Neural crest cell (in vitro differentiated cells): Measurements from ENCODE around the gene ZNF516. TPM values are rescaled to one million over a fixed set of nuclear protein-coding genes. Genes with fewer than 3 reads are reported as not detected.

ENCODE experiments used
- DNase-seq: peaks from one replicate; pipeline ENCODE4 v3.0.0; 2021; ENCODE audit warnings: low read depth, mixed read lengths, low spot score
- H3K27ac Mint-ChIP-seq: one replicate; pipeline ENCODE4 v1.8.0; 2021; ENCODE audit warnings: mild to moderate bottlenecking, mixed read lengths; ENCODE audit not compliant: unreplicated experiment
- H3K27me3 Mint-ChIP-seq: 2 replicates; pipeline ENCODE4 v1.8.0; 2021; ENCODE audit warnings: low read depth, mild to moderate bottlenecking, mixed read lengths
- H3K36me3 Mint-ChIP-seq: 2 replicates; pipeline ENCODE4 v1.8.0; 2021; ENCODE audit warnings: low read depth, mild to moderate bottlenecking, mixed read lengths
- H3K4me1 Mint-ChIP-seq: 2 replicates; pipeline ENCODE4 v1.8.0; 2021; ENCODE audit warnings: mixed read lengths
- H3K4me3 Mint-ChIP-seq: one replicate; pipeline ENCODE4 v1.8.0; 2021; ENCODE audit warnings: mild to moderate bottlenecking, mixed read lengths
- H3K9me3 Mint-ChIP-seq: 2 replicates; pipeline ENCODE4 v1.8.0; 2021; ENCODE audit warnings: mixed read lengths
- total RNA-seq: library from RNA; stranded (reverse); gene quantifications from 2 replicates; pipeline ENCODE4 v1.2.1, GENCODE V29; 2021
- TF ChIP-seq, protein P1 (sequence below): fragments of 200-600 bp; sonication (generic); conservative IDR thresholded peaks from 2 replicates; pipeline ENCODE4 v1.5.0; 2021; ENCODE audit warnings: antibody characterized with exemption, mild to moderate bottlenecking

The ZNF516 gene
- total RNA-seq, 1 donor from 2014 or later: 91.2 TPM

DNA sequence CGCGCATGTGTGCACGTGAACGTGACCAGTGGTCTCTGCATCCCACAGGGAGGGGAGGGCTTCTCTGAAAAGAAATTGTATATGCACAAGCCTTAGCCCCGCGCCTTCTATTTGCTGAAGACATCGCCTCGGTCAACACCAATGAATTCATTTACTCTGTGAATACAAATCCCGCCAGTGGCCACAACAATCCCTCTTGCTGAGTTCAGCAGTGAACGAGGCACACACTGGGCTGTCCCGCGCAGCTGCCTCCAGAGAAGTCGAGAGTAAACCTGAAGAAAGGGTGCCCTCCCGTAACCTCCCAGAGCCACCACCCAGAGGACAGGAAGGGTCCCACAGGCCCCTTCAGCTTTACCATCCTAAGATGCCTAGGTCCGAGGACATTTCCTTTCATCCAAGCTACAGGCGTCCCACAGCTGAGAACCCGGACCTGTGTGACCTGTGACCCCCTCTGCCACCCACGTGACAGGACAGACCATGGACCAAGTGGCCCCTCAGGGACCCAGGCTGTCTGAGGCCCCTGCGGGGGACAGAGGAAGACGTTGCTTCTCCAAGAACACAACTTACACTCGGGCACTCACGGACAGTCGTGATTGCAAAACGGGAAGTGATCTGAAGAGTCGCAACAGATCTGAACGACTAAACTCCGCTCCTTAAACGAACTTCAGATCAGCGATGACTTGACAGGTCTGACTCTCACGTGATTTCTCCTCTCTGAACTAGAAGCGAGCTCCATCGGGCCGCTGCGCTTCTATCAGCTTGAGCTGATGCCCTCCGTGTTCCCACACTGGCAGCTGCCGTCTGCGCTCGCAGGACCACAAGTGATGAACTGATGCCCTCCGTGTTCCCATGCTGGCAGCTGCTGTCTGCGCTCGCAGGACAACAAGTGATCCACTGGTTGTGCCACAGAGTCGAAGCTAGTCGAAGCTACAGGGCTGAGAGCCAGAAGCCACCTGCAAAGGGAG is 92.7 kb downstream of the ZNF516 start:
- Mint-ChIP-seq H3K9me3 (no peaks in the 10 kb centered on the region), H3K27me3 (no peaks in the 10 kb centered on the region), H3K27ac (no peak overlapping the region), H3K36me3 (peaks cover 10% of the 10 kb centered on the region), H3K4me3 (no peak overlapping the region), H3K4me1 (peaks cover 46% of the 10 kb centered on the region)
- no peak for DNase-seq
- TF ChIP-seq, protein P1, sequence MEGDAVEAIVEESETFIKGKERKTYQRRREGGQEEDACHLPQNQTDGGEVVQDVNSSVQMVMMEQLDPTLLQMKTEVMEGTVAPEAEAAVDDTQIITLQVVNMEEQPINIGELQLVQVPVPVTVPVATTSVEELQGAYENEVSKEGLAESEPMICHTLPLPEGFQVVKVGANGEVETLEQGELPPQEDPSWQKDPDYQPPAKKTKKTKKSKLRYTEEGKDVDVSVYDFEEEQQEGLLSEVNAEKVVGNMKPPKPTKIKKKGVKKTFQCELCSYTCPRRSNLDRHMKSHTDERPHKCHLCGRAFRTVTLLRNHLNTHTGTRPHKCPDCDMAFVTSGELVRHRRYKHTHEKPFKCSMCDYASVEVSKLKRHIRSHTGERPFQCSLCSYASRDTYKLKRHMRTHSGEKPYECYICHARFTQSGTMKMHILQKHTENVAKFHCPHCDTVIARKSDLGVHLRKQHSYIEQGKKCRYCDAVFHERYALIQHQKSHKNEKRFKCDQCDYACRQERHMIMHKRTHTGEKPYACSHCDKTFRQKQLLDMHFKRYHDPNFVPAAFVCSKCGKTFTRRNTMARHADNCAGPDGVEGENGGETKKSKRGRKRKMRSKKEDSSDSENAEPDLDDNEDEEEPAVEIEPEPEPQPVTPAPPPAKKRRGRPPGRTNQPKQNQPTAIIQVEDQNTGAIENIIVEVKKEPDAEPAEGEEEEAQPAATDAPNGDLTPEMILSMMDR: no peak

DNA sequence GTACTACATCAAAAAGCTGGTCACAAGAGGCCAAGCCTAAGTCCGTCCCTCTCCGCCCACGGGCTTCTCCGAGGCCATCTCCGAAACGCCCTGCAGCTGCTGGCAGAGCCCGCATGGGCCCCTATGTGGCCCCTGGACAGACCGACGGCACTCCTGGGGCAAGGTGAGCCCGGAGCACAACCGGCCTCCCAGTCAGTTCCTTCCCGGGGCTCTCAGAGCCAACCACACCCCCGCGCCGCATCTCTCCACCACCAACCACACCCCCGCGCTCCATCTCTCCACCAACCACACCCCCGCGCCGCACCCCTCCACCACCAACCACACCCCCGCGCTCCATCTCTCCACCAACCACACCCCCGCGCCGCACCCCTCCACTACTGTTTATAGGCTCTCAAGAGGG is 93.5 kb downstream of the ZNF516 start:
- Mint-ChIP-seq H3K36me3 (peaks cover 10% of the 10 kb centered on the region), H3K27ac (no peak overlapping the region), H3K9me3 (no peaks in the 10 kb centered on the region), H3K27me3 (no peaks in the 10 kb centered on the region), H3K4me1 (peaks cover 52% of the 10 kb centered on the region), H3K4me3 (no peak overlapping the region)
- TF ChIP-seq, protein P1: no peak
- DNase-seq: no peak

DNA sequence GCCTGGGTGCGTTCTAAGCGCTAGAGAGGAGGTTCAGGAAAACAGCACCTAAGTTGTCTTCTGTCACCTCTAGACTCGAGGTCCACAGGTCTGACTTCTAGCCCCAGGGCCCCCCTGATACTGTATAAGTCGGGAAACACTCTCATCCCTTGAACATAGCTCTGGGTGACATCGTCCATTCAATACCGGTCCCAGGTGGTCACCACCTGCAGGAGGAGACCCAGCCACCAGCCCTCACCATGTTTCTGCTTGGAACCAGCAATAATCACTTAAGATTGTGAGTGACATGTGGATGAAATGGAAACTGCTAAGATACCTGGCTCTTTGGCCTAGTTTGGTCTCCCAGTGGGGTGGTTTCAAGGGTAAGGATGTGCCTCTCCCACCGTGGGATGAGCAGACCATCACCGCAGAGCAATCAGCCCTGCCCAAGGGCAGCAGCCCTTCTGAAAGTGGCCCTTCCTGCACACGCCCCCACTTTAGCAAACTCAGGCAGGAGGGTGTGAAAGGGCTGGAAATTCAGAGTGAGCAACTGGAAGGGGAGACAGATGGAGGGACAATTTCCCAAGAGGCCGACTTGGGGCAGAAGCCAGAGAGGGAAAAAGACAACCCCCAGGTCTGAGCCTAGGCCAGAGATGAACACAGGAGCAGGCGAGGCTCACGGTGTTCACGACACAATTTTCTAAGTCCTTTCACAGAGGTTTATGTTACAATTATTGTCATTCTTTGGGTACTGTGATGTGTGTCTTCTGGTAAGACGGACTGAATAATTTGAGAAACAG is 95.2 kb downstream of the ZNF516 start:
- DNase-seq: no peak
- Mint-ChIP-seq H3K4me3 (no peak overlapping the region), H3K36me3 (peaks cover 9% of the 10 kb centered on the region), H3K4me1 (peaks cover 55% of the 10 kb centered on the region), H3K27ac (no peak overlapping the region), H3K27me3 (no peaks in the 10 kb centered on the region), H3K9me3 (no peaks in the 10 kb centered on the region)
- TF ChIP-seq, protein P1: no peak

DNA sequence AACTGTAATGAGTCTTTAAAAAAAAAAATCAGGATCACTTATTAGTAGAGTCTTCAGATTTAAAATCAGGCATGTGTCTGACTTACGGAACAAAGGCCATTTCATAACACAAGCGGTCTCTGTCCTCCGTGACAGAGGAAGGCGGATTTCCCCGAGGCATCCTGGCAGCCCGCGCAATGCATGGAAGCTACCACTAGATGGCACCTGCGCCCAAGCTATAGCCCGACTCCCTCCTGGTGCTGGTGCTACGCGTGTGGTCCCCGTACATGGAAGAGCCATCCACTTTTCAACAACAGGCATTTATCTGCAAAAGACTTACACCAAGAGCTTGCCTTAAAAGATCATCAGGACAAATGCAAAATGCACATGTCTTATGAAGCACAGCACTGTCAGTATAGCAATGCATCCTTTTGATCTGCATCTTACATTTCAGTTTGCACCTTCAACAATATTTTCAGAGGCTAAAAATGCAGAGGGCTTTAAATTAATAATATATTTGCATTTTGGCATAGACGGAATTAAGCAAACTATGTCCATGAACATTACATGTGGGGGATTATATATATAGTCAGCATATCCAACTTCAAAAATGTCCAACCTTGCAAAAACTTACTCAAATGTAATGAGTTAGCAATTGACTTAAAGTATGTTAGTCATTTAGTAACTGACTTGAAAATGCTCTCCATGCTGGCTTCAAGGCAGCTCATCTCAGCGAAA is 96.0 kb downstream of the ZNF516 start:
- H3K4me3 Mint-ChIP-seq: peak overlapping the region; percentile 35
- TF ChIP-seq, protein P1: peak; percentile 98
- H3K27ac Mint-ChIP-seq: peak overlapping the region; percentile 98
- H3K36me3 Mint-ChIP-seq: peaks cover 3% of the 10 kb centered on the region
- peak; percentile 92 for DNase-seq
- H3K27me3 Mint-ChIP-seq: no peaks in the 10 kb centered on the region
- peaks cover 50% of the 10 kb centered on the region for H3K4me1 Mint-ChIP-seq
- no peaks in the 10 kb centered on the region for H3K9me3 Mint-ChIP-seq

DNA sequence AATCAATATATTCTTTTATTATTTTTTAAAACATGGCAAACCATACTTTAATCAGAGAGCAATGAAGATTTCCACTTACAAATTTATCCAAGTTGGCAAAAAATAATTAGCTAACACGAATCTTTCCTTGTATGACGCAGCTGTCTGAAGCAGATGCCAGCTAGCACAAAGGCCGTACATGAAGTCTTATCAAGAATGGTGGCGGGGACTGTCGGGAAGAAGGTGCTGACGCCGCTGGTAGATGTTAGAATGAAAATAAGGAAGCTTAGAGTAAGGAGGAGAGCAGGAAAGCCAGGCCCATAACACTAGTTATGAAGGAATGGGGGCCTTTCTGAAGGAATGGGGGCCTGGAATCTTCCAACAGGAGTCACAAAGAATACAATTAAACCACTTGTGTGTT is 96.7 kb downstream of the ZNF516 start:
- H3K27me3 Mint-ChIP-seq: no peaks in the 10 kb centered on the region
- TF ChIP-seq, protein P1: no peak
- peaks cover 3% of the 10 kb centered on the region for H3K36me3 Mint-ChIP-seq
- peak overlapping the region; percentile 60 for H3K4me3 Mint-ChIP-seq
- peak overlapping the region; percentile 98 for H3K27ac Mint-ChIP-seq
- DNase-seq: no peak
- no peaks in the 10 kb centered on the region for H3K9me3 Mint-ChIP-seq
- peaks cover 50% of the 10 kb centered on the region for H3K4me1 Mint-ChIP-seq
